ENCODE results near the gene BRD9.

- TF ChIP-seq POLR2AphosphoS5 (IDR thresholded peaks at IDR 0.05; ENCODE audit: insufficient read depth in 1 of 2, low read depth in 1 of 2) (no peak), CTCF (IDR thresholded peaks at IDR 0.05) (no peak)
Observed at GRCh38 chr5:892394-893136, at the start of gene BRD9, which contains the start of gene TRIP13.

All from vagina (tissue), 2 donors.